Upper lobe of left lung (tissue), 6 donors: Measurements from ENCODE around the gene KRTAP1-5. TPM values are rescaled to one million over a fixed set of nuclear protein-coding genes. Genes with fewer than 3 reads are reported as not detected.
"Not testable (repeated sequence)": the region's sequence is repeated elsewhere in the genome, so short reads cannot be mapped to it uniquely, and the experiment has no call there.

ENCODE experiments used
- ATAC-seq, 2 donors: fragments of 200-7000 bp; cut with Tn5 transposase; one replicate each; pipeline ENCODE4 v1.9.1; 2022; ENCODE audit warnings: mild to moderate bottlenecking in 2 of 2, moderate library complexity in 2 of 2; ENCODE audit not compliant: low FRiP score in 2 of 2
- DNase-seq, 2 donors: peaks; one replicate each; pipeline ENCODE4 v3.0.0-alpha.2; 2019 to 2020
- H3K27ac ChIP-seq, 4 donors: fragments of 200-600 bp; sonication (generic); one replicate each; pipeline ENCODE4 v1.5.1; 2016 to 2019
- H3K27me3 ChIP-seq, 4 donors: fragments of 200-600 bp; sonication (generic); one replicate each; pipeline ENCODE4 v1.5.1; 2017 to 2019
- H3K36me3 ChIP-seq, 4 donors: fragments of 200-600 bp; sonication (generic); one replicate each; pipeline ENCODE4 v1.5.1; 2016 to 2019
- H3K4me1 ChIP-seq, 4 donors: fragments of 200-600 bp; sonication (generic); one replicate each; pipeline ENCODE4 v1.5.1; 2018 to 2019
- H3K4me3 ChIP-seq, 4 donors: fragments of 200-600 bp; sonication (generic); one replicate each; pipeline ENCODE4 v1.5.1; 2017 to 2019; ENCODE audit warnings: mild to moderate bottlenecking in 2 of 4, moderate library complexity in 1 of 4
- H3K9me3 ChIP-seq, 4 donors: fragments of 200-600 bp; sonication (generic); one replicate each; pipeline ENCODE4 v1.5.1; 2018 to 2019
- EP300 ChIP-seq, 4 donors: sonication (generic); formaldehyde crosslinking; IDR thresholded peaks; one replicate each; pipeline ENCODE4 v1.5.1; 2017; ENCODE audit warnings: antibody characterized with exemption in 4 of 4, control low read depth in 2 of 4
- POLR2A ChIP-seq, 4 donors: fragments of 450-650 bp; IDR thresholded peaks; one replicate each; pipeline ENCODE4 v1.5.1; 2016 to 2017; ENCODE audit warnings: antibody characterized with exemption in 4 of 4, mild to moderate bottlenecking in 2 of 4
- POLR2AphosphoS5 ChIP-seq, 2 donors: sonication (generic); formaldehyde crosslinking; IDR thresholded peaks; one replicate each; pipeline ENCODE4 v1.5.1; 2017; ENCODE audit warnings: antibody characterized with exemption in 2 of 2
- WGBS, 2 donors: methylation state at CpG; one replicate each; pipeline ENCODE4 v1.1.5; 2017 to 2018; 5-methylcytosine and 5-hydroxymethylcytosine counted together
- total RNA-seq, 6 donors: library from RNA; depleted of rRNA in 4 of 6; stranded (reverse); fragments of >200 nt in 4 of 6; gene quantifications; one replicate each; pipeline versions ENCODE4 v1.1.0 to v1.2.1, GENCODE V29; 2016 to 2021
- TF ChIP-seq, protein P1 (sequence below), 6 experiments: fragments of 450-650 bp in 4 of 6; fragments of 200-600 bp in 2 of 6; sonication (generic) in 2 of 6; IDR thresholded peaks; one replicate each; pipeline ENCODE4 v1.5.1; 2016 to 2019; ENCODE audit warnings: antibody characterized with exemption in 6 of 6
- donor health status: DM: no; HTN: no; CAD: no; lungs with moderate emphysema.
- donor health status: DM: no; HTN: yes; CAD: no; lungs with severe emphysema.

The KRTAP1-5 gene
- total RNA-seq, 6 donors from 2014 or later = not detected

DNA sequence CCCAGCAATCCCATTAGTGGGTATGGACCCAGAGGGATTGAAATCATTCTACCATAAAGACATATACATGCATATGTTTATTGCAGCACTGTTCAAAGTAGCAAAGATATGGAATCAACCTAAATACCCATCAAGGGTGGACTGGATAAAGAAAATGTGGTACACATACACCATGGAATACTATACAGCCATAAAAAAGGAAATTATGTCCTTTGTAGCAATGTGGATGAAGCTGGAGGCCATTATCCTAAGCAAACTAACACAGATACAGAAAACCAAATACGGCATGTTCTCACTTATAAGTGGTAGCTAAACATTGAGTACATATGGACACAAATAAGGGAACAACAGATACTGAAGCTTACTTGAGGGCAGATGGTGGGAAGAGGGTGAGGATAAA lies 30.5 kb upstream of the KRTAP1-5 start:
- Histone ChIP-seq H3K4me3 (no peak overlapping the region), H3K4me1 (no peaks in the 10 kb centered on the region), H3K36me3 (no peaks in the 10 kb centered on the region), H3K27me3 (no peaks in the 10 kb centered on the region), H3K27ac (no peak overlapping the region), H3K9me3 (no peaks in the 10 kb centered on the region)
- DNase-seq (no peak), ATAC-seq (no peak)
- TF ChIP-seq POLR2AphosphoS5 (IDR thresholded peaks at IDR 0.05) (no peak), EP300 (IDR thresholded peaks at IDR 0.05) (no peak), POLR2A (IDR thresholded peaks at IDR 0.05) (no peak)
- TF ChIP-seq, protein P1, sequence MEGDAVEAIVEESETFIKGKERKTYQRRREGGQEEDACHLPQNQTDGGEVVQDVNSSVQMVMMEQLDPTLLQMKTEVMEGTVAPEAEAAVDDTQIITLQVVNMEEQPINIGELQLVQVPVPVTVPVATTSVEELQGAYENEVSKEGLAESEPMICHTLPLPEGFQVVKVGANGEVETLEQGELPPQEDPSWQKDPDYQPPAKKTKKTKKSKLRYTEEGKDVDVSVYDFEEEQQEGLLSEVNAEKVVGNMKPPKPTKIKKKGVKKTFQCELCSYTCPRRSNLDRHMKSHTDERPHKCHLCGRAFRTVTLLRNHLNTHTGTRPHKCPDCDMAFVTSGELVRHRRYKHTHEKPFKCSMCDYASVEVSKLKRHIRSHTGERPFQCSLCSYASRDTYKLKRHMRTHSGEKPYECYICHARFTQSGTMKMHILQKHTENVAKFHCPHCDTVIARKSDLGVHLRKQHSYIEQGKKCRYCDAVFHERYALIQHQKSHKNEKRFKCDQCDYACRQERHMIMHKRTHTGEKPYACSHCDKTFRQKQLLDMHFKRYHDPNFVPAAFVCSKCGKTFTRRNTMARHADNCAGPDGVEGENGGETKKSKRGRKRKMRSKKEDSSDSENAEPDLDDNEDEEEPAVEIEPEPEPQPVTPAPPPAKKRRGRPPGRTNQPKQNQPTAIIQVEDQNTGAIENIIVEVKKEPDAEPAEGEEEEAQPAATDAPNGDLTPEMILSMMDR (IDR thresholded peaks at IDR 0.05) = no peak
- WGBS, 2 donors = 93% methylated on average over 1 of the region's 1 CpG

DNA sequence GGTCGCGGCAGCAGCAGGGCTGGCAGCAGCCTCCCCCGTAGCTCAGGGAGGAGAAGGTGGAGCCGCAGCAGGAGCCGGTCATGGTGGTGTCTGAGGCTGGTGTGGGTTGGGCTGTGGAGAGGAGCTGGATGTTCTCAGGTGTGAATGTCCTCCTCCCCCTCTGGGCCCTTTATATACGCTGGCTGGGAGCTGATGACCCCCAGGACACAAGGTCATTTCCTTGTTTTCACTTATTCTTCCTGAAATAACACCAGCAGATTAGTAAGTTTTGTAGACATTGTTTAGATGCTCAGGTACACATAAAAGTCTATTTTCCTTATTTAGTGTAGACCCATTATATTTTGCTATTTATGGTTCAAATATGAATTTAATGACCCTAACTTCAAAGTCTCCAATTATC lies 28.1 kb upstream of the KRTAP1-5 start, which contains the start of gene KRTAP2-2:
KRTAP2-2 (minus strand) TSS at position 101 of the 400 bp plus-strand sequence; CDS start at position 82, 19 bp downstream.
- DNase-seq, H3K27me3 ChIP-seq, H3K36me3 ChIP-seq, H3K4me1 ChIP-seq, ATAC-seq, H3K9me3 ChIP-seq, H3K4me3 ChIP-seq, H3K27ac ChIP-seq: not testable (repeated sequence)
- 36 to 67% methylated on average over 1 of the region's 6 CpGs for WGBS, 2 donors

DNA sequence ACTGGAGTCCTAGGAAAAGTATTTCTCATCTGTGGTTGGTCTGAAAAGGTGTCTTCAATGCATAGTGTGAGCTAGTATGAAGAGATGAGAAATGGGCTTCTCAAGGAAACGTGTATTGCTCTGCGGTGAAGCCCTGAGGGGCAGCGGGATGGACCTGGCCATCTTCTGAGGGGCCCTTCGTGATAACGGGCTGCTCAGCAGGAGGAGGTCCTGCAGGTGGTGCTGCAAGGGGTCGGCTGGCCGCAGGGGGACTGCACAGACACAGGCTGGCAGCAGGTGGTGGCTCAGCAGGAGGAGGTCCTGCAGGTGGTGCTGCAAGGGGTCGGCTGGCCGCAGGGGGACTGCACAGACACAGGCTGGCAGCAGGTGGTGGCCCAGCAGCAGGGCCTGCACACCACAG lies 27.5 kb upstream of the KRTAP1-5 start:
- not testable (repeated sequence) for H3K9me3 ChIP-seq, H3K4me3 ChIP-seq, H3K27me3 ChIP-seq, H3K4me1 ChIP-seq, H3K36me3 ChIP-seq, ATAC-seq, H3K27ac ChIP-seq
- DNase-seq = peak in 1 of 2 donors; percentile 8
- WGBS, 2 donors = 73 to 90% methylated on average over 4 to 7 of the region's 9 CpGs

DNA sequence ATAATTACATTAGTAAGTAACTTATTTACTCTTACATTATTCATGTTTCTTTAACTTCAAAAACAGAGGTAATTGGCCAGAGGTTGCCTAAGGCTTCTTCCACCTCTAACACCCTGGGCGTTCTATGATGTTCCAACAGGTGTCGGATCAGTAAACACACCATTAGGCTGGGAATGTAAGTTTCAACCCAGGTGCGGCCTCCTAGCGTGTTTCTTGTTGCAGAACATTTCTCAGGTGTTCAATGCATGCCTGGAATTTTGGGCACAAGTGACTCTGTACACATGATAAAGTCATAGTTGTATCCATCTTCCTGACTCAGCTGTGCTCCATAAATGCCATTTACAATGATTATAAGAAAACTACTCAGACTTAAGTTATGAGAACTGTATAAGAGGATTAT lies 27.0 kb upstream of the KRTAP1-5 start:
- no peak for TF ChIP-seq POLR2AphosphoS5 (IDR thresholded peaks at IDR 0.05)
- Histone ChIP-seq H3K36me3 (no peaks in the 10 kb centered on the region), H3K4me1 (no peaks in the 10 kb centered on the region), H3K27ac (no peak overlapping the region), H3K27me3 (no peaks in the 10 kb centered on the region), H3K9me3 (no peaks in the 10 kb centered on the region), H3K4me3 (no peak overlapping the region)
- no peak for DNase-seq
- 78 to 84% methylated on average over 4 of the region's 4 CpGs for WGBS, 2 donors
- ATAC-seq = no peak

DNA sequence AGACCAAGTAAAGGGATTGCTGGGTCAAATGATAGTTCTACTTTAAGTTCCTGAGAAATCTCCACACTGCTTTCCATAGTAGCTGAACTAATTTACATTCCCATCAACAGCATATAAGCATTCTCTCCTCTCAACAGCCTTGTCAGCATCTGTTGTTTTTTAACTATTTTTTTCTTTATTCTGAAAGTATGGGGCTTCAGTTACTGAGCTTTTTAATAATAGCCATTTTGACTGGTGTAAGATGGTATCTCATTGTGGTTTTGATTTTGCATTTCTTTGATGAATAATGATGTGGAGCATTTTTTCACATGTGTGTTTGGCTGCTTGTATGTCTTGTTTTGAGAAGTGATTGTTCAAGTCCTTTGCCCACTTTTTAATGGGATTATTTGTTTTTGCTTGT lies 25.6 kb upstream of the KRTAP1-5 start:
- H3K27ac ChIP-seq = no peak overlapping the region
- H3K36me3 ChIP-seq = no peaks in the 10 kb centered on the region
- H3K4me1 ChIP-seq = no peaks in the 10 kb centered on the region
- no peaks in the 10 kb centered on the region for H3K9me3 ChIP-seq
- no peak overlapping the region for H3K4me3 ChIP-seq
- no peaks in the 10 kb centered on the region for H3K27me3 ChIP-seq
- no peak for DNase-seq
- TF ChIP-seq EP300 (IDR thresholded peaks at IDR 0.05) (no peak), POLR2A (IDR thresholded peaks at IDR 0.05) (no peak), POLR2AphosphoS5 (IDR thresholded peaks at IDR 0.05) (no peak)
- TF ChIP-seq, protein P1 (IDR thresholded peaks at IDR 0.05) = no peak
- no peak for ATAC-seq

DNA sequence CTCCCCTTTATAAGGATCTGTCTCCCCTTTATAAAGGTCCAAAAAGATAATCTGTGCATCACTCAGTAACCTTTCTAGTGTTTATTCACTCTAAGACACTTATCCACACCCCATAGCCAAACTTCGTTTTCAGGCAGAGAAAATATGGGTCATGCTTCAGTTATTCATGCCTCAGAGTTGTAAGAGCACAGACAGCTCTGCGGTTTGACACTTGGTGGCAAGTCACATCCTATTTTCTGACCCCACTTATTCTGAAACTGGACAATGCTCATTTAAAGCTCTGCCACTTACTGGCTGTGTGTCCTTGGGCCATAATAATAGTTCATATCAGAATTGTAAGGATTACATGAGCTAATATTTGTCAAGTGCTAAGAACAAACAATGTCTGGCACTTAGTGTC lies 22.1 kb upstream of the KRTAP1-5 start:
- ATAC-seq (no peak), DNase-seq (no peak)
- WGBS, 2 donors = 51 to 62% methylated on average over 2 of the region's 2 CpGs
- H3K36me3 ChIP-seq = no peaks in the 10 kb centered on the region
- H3K27ac ChIP-seq = no peak overlapping the region
- no peaks in the 10 kb centered on the region for H3K27me3 ChIP-seq
- no peak overlapping the region for H3K4me3 ChIP-seq
- no peaks in the 10 kb centered on the region for H3K9me3 ChIP-seq
- H3K4me1 ChIP-seq = no peaks in the 10 kb centered on the region
- TF ChIP-seq, protein P1 (IDR thresholded peaks at IDR 0.05) = no peak
- no peak for TF ChIP-seq POLR2AphosphoS5 (IDR thresholded peaks at IDR 0.05)
- TF ChIP-seq EP300 (IDR thresholded peaks at IDR 0.05) = no peak
- no peak for TF ChIP-seq POLR2A (IDR thresholded peaks at IDR 0.05)
